Measurements from ENCODE around the gene SLC26A8.
"Not testable (repeated sequence)": the region's sequence is repeated elsewhere in the genome, so short reads cannot be mapped to it uniquely, and the experiment has no call there.

The SLC26A8 gene

DNA sequence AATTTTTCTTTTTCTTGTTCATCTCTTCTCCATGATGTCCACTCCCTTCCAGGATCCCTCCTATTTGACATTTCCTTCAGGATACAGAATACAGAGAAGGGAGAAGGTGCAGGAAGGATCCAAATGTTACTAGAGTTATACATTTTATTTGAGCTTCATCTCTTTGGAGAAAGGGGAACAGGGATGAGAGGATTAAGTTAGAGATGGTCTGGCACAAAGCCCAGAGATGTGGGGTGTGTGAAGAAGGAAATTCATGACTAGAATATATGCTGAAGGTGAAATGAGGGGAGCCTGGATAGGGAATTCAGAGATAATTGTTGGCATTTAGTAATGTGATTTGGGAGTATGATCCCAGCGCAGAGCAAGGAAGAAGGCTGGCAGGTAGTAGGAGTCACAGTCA lies 81.1 kb downstream of the SLC26A8 start:
- Histone ChIP-seq H3K4me1 (ENCODE audit: control insufficient read depth, insufficient read depth, low read length) (no peaks in the 10 kb centered on the region), H3K9me3 (ENCODE audit: control insufficient read depth, insufficient read depth, low read depth, low read length) (peaks cover 14% of the 10 kb centered on the region; the same call in 1 of the 2 replicates), H3K36me3 (ENCODE audit: control insufficient read depth, insufficient read depth, low read length) (no peaks in the 10 kb centered on the region), H3K27ac (ENCODE audit: low read depth, low read length) (no peak overlapping the region), H3K4me3 (ENCODE audit: low read depth, low read length) (no peak overlapping the region), H3K27me3 (ENCODE audit: control insufficient read depth, insufficient read depth, low read length) (no peaks in the 10 kb centered on the region), H3K9ac (ENCODE audit: low read length) (no peak overlapping the region)

DNA sequence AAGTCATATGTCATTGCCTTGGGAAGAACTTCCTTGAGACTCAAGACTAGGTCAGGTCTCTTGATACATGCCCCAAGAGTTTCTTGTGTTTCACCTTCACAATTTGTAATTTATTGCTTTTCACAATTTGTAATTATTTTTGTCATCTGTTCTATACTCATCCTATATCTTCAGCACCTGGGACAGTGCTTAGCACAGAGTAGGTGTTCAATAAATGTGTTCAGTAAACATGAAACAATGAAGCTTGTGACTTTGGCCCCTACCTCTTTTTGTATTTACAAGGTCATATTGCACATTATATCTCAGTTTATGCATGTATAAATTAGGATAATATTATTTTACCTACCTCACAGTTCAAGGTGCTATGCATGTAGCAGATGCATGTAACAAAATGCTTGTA lies 82.1 kb downstream of the SLC26A8 start:
- Histone ChIP-seq H3K9ac (ENCODE audit: low read length) (no peak overlapping the region), H3K4me1 (ENCODE audit: control insufficient read depth, insufficient read depth, low read length) (no peaks in the 10 kb centered on the region), H3K4me3 (ENCODE audit: low read depth, low read length) (no peak overlapping the region), H3K27me3 (ENCODE audit: control insufficient read depth, insufficient read depth, low read length) (no peaks in the 10 kb centered on the region), H3K36me3 (ENCODE audit: control insufficient read depth, insufficient read depth, low read length) (no peaks in the 10 kb centered on the region), H3K27ac (ENCODE audit: low read depth, low read length) (no peak overlapping the region), H3K9me3 (ENCODE audit: control insufficient read depth, insufficient read depth, low read depth, low read length) (peaks cover 16% of the 10 kb centered on the region; the same call in 1 of the 2 replicates)

DNA sequence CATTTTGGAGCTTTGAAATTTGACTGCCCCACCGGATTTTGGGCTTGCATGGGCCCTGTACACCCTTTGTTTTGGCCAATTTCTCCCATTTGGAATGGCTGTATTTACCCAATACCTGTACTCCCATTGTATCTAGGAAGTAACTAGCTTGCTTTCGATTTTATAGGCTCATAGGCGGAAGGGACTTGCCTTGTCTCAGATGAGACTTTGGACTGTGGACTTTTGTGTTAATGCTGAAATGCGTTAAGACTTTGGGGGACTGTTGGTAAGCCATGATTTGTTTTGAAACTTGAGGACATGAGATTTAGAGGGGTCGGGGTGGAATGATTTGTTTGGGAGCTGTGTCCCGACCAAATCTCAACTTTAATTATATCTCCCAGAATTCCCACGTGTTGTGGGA lies 83.3 kb downstream of the SLC26A8 start:
- not testable (repeated sequence) for H3K4me3 ChIP-seq (ENCODE audit: low read depth, low read length); H3K27ac ChIP-seq (ENCODE audit: low read depth, low read length); H3K4me1 ChIP-seq (ENCODE audit: control insufficient read depth, insufficient read depth, low read length); H3K27me3 ChIP-seq (ENCODE audit: control insufficient read depth, insufficient read depth, low read length); H3K36me3 ChIP-seq (ENCODE audit: control insufficient read depth, insufficient read depth, low read length); H3K9ac ChIP-seq (ENCODE audit: low read length)
- peaks cover 20% of the 10 kb centered on the region; the same call in 1 of the 2 replicates for H3K9me3 ChIP-seq (ENCODE audit: control insufficient read depth, insufficient read depth, low read depth, low read length)

DNA sequence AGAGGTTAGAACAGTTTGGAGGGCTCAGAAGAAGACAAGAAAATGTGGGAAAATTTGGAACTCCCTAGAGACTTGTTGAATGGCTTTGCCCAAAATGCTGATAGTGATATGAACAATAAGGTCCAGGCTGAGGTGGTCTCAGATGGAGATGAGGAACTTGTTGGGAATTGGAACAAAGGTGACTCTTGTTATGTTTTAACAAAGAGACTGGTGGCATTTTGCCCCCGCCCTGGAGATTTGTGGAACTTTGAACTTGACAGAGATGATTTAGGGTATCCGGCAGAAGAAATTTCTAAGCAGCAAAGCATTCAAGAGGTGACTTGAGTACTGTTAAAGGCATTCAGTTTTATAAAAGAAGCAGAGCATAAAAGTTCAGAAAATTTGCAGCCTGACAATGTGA lies 84.4 kb downstream of the SLC26A8 start:
- H3K27ac ChIP-seq (ENCODE audit: low read depth, low read length); H3K36me3 ChIP-seq (ENCODE audit: control insufficient read depth, insufficient read depth, low read length); H3K4me3 ChIP-seq (ENCODE audit: low read depth, low read length); H3K4me1 ChIP-seq (ENCODE audit: control insufficient read depth, insufficient read depth, low read length); H3K27me3 ChIP-seq (ENCODE audit: control insufficient read depth, insufficient read depth, low read length); H3K9ac ChIP-seq (ENCODE audit: low read length): not testable (repeated sequence)
- peaks cover 20% of the 10 kb centered on the region; the same call in 1 of the 2 replicates for H3K9me3 ChIP-seq (ENCODE audit: control insufficient read depth, insufficient read depth, low read depth, low read length)

DNA sequence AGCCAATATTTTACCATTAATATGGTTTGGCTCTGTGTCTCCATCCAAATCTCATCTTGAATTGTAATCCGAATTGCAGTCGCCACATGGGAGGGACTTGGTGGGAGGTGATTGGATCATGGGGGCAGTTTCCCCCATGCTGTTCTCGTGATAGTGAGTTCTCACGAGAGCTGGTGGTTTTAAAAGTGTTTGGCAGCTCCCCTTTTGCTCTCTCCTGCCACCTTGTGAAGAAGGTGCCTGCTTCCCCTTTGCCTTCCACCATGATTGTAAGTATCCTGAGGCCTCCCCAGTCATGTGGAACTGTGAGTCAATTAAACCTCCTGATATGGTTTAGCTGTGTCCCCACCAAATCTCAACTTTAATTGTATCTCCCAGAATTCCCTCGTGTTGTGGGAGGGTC lies 85.2 kb downstream of the SLC26A8 start:
- not testable (repeated sequence) for H3K9ac ChIP-seq (ENCODE audit: low read length); H3K4me1 ChIP-seq (ENCODE audit: control insufficient read depth, insufficient read depth, low read length); H3K36me3 ChIP-seq (ENCODE audit: control insufficient read depth, insufficient read depth, low read length); H3K27me3 ChIP-seq (ENCODE audit: control insufficient read depth, insufficient read depth, low read length); H3K4me3 ChIP-seq (ENCODE audit: low read depth, low read length); H3K27ac ChIP-seq (ENCODE audit: low read depth, low read length)
- peaks cover 20% of the 10 kb centered on the region; the same call in 1 of the 2 replicates for H3K9me3 ChIP-seq (ENCODE audit: control insufficient read depth, insufficient read depth, low read depth, low read length)

DNA sequence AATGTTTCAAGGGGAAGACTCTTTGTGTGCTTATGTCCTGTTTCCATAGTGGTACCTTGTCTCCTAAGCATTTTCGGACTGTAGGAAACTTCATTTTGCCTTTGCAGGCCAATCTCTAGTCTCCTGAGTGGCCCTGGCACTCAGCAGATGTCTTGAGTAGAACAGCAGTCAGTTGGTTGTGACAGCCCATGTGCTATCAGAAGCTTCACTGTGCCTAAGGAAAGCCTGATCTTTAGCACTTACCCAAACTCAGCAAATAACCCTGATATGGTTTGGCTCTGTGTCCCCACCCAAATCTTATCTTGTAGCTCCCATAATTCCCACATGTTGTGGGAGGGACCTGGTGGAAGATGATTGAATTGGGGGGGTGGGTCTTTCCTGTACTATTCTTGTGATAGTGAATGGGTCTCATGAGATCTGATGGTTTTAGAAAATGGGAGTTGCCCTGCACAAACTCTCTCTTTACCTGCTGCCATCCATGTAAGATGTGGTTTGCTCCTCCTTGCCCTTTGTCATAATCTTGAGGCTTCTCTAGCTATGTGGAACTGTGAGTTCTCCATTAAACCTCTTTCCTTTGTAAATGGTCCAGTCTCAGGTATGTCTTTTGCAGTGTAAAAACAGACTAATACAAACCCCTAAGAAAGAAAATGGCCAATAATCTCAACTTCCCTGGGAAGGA lies 87.6 kb downstream of the SLC26A8 start:
- Histone ChIP-seq H3K27me3 (ENCODE audit: control insufficient read depth, insufficient read depth, low read length) (no peaks in the 10 kb centered on the region), H3K4me1 (ENCODE audit: control insufficient read depth, insufficient read depth, low read length) (no peaks in the 10 kb centered on the region), H3K9me3 (ENCODE audit: control insufficient read depth, insufficient read depth, low read depth, low read length) (0 out of 2 replicates have a peak, but pooled peaks cover 16% of the 10 kb centered on the region), H3K27ac (ENCODE audit: low read depth, low read length) (no peak overlapping the region), H3K9ac (ENCODE audit: low read length) (no peak overlapping the region), H3K36me3 (ENCODE audit: control insufficient read depth, insufficient read depth, low read length) (no peaks in the 10 kb centered on the region), H3K4me3 (ENCODE audit: low read depth, low read length) (no peak overlapping the region)

DNA sequence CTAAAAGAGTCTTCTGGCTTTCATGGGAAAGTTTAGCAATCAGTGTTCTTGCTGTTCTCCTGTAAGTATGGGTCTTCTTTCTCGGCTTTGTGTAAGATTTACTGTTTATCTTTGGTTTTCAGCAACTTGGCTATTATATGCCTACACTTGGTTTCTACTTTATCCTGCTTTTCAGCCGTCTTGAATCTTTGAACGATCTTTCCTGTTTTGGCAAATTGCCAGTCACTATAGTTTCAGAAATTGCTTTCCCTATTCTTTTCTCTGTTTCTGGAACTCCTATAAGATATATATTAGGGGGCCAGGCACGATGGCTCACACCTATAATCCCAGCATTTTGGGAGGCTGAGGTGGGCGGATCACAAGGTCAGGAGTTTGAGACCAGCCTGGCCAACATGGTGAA lies 89.0 kb downstream of the SLC26A8 start:
- H3K27me3 ChIP-seq (ENCODE audit: control insufficient read depth, insufficient read depth, low read length) = no peaks in the 10 kb centered on the region
- H3K4me3 ChIP-seq (ENCODE audit: low read depth, low read length) = no peak overlapping the region
- no peak overlapping the region for H3K9ac ChIP-seq (ENCODE audit: low read length)
- H3K36me3 ChIP-seq (ENCODE audit: control insufficient read depth, insufficient read depth, low read length) = no peaks in the 10 kb centered on the region
- H3K9me3 ChIP-seq (ENCODE audit: control insufficient read depth, insufficient read depth, low read depth, low read length) = 0 out of 2 replicates have a peak, but pooled peaks cover 13% of the 10 kb centered on the region
- H3K27ac ChIP-seq (ENCODE audit: low read depth, low read length) = no peak overlapping the region
- H3K4me1 ChIP-seq (ENCODE audit: control insufficient read depth, insufficient read depth, low read length) = peaks cover 5% of the 10 kb centered on the region

DNA sequence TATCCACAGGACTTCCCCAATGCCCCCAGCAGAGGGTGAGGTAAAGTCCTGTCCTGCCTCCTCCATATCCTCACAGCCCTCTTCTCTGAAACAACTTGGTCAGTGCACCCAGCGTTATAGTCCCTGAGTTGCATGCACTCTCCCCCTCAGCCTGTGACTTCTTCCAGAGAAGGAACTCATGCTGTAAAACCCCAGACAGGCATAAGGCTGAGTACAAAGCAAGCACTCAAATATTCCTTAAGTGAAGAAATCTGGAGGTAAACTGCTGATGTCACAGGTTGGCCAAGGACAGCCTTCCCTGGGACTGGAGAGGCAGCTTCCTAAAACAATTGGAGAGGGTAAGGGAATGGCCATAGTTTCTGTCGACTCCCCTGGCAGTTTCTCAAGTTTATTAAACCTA lies 90.6 kb downstream of the SLC26A8 start:
- Histone ChIP-seq H3K4me3 (ENCODE audit: low read depth, low read length) (no peak overlapping the region), H3K27me3 (ENCODE audit: control insufficient read depth, insufficient read depth, low read length) (no peaks in the 10 kb centered on the region), H3K9me3 (ENCODE audit: control insufficient read depth, insufficient read depth, low read depth, low read length) (0 out of 2 replicates have a peak, but pooled peaks cover 6% of the 10 kb centered on the region), H3K4me1 (ENCODE audit: control insufficient read depth, insufficient read depth, low read length) (peaks cover 5% of the 10 kb centered on the region), H3K9ac (ENCODE audit: low read length) (no peak overlapping the region), H3K27ac (ENCODE audit: low read depth, low read length) (no peak overlapping the region), H3K36me3 (ENCODE audit: control insufficient read depth, insufficient read depth, low read length) (no peaks in the 10 kb centered on the region)

DNA sequence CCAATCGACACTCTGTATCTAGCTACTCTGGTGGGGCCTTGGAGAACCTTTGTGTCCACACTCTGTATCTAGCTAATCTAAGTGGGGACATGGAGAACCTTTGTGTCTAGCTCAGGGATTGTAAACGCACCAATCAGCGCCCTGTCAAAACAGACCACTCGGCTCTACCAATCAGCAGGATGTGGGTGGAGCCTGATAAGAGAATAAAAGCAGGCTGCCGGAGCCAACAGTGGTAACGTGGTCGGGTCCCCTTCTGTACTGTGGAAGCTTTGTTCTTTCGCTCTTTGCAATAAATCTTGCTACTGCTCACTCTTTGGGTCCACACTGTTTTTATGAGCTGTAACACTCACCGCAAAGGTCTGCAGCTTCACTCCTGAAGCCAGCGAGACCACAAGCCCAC lies 92.6 kb downstream of the SLC26A8 start:
- not testable (repeated sequence) for H3K9me3 ChIP-seq (ENCODE audit: control insufficient read depth, insufficient read depth, low read depth, low read length)

DNA sequence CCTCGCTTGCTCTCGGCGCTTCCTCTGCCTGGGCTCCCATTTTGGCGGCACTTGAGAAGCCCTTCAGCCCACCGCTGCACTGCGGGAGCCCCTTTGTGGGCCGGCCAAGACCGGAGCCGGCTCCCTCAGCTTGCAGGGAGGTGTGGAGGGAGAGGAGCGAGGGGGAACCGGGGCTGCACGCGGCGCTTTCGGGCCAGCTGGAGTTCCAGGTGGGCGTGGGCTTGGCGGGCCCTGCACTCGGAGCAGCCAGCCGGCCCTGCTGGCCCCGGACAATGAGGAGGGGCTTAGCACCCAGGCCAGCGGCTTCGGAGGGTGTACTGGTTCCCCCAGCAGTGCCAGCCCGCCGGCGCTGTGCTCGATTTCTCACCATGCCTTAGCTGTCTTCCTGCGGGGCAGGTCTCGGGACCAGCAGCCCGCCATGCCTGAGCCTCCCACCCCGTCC lies 93.3 kb downstream of the SLC26A8 start:
- no peaks in the 10 kb centered on the region for H3K36me3 ChIP-seq (ENCODE audit: control insufficient read depth, insufficient read depth, low read length)
- peak overlapping the region; percentile 65 for H3K9ac ChIP-seq (ENCODE audit: low read length)
- peaks cover 5% of the 10 kb centered on the region for H3K4me1 ChIP-seq (ENCODE audit: control insufficient read depth, insufficient read depth, low read length)
- H3K9me3 ChIP-seq (ENCODE audit: control insufficient read depth, insufficient read depth, low read depth, low read length) = no peaks in the 10 kb centered on the region
- H3K27ac ChIP-seq (ENCODE audit: low read depth, low read length) = no peak overlapping the region
- no peaks in the 10 kb centered on the region for H3K27me3 ChIP-seq (ENCODE audit: control insufficient read depth, insufficient read depth, low read length)
- peak overlapping the region; percentile 61 for H3K4me3 ChIP-seq (ENCODE audit: low read depth, low read length)

More for the DNA sequence above, 92.6 kb downstream of the SLC26A8 start:
- H3K4me3 ChIP-seq (ENCODE audit: low read depth, low read length); H3K27me3 ChIP-seq (ENCODE audit: control insufficient read depth, insufficient read depth, low read length); H3K36me3 ChIP-seq (ENCODE audit: control insufficient read depth, insufficient read depth, low read length); H3K9ac ChIP-seq (ENCODE audit: low read length); H3K4me1 ChIP-seq (ENCODE audit: control insufficient read depth, insufficient read depth, low read length); H3K27ac ChIP-seq (ENCODE audit: low read depth, low read length): not testable (repeated sequence)

DNA sequence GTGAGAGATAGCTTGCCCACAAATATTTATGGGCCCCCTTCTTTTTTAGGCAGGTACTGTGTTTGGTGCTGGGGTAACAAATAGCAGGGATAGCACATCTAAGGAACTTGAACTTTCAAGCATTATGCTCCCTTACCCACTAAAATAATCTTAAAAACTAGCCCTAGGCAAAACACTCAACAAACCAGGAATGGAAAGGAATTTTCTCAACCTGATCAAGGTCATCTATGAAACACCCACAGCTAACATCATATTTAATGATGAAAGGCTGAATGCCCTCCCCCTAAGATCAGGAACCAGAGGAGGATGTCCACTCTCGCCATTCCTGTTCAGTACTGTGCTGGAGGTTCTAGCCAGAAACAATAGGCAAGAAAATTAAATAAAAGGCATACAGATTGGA lies 94.8 kb downstream of the SLC26A8 start:
- H3K4me3 ChIP-seq (ENCODE audit: low read depth, low read length) = no peak overlapping the region
- no peaks in the 10 kb centered on the region for H3K9me3 ChIP-seq (ENCODE audit: control insufficient read depth, insufficient read depth, low read depth, low read length)
- no peak overlapping the region for H3K27ac ChIP-seq (ENCODE audit: low read depth, low read length)
- H3K36me3 ChIP-seq (ENCODE audit: control insufficient read depth, insufficient read depth, low read length) = no peaks in the 10 kb centered on the region
- H3K27me3 ChIP-seq (ENCODE audit: control insufficient read depth, insufficient read depth, low read length) = no peaks in the 10 kb centered on the region
- H3K4me1 ChIP-seq (ENCODE audit: control insufficient read depth, insufficient read depth, low read length) = peaks cover 5% of the 10 kb centered on the region
- H3K9ac ChIP-seq (ENCODE audit: low read length) = no peak overlapping the region
